K562 (cell line): Measurements from ENCODE around the gene JUND. TPM values are rescaled to one million over a fixed set of nuclear protein-coding genes. Genes with fewer than 3 reads are reported as not detected.

ENCODE experiments used
- CBX1 ChIP-seq: sonication (generic); IDR thresholded peaks from 2 replicates; pipeline ENCODE4 v1.6.1; 2016; ENCODE audit warnings: antibody characterized with exemption, low read depth, mild to moderate bottlenecking
- CTBP1 ChIP-seq: fragments of 450-650 bp; IDR thresholded peaks from 2 replicates; pipeline ENCODE4 v1.6.1; 2016; ENCODE audit warnings: borderline replicate concordance
- GATA2 ChIP-seq: sonication (generic); formaldehyde crosslinking; IDR thresholded peaks from 2 replicates; pipeline ENCODE4 v1.4.0; 2020; ENCODE audit warnings: mild to moderate bottlenecking, missing genetic modification reagents
- HDAC2 ChIP-seq: fragments of 450-650 bp; IDR thresholded peaks from 2 replicates; pipeline ENCODE4 v1.6.1; 2016; ENCODE audit warnings: mild to moderate bottlenecking
- HDGF ChIP-seq: fragments of 450-650 bp; IDR thresholded peaks from 2 replicates; pipeline ENCODE4 v1.6.1; 2016
- IRF2 ChIP-seq: sonication (generic); formaldehyde crosslinking; IDR thresholded peaks from 2 replicates; pipeline ENCODE4 v1.8.1; 2022; ENCODE audit warnings: mild to moderate bottlenecking, missing genetic modification reagents
- POLR2G ChIP-seq: fragments of 200-400 bp; formaldehyde crosslinking; IDR thresholded peaks from 2 replicates; pipeline ENCODE4 v1.6.1; 2017; ENCODE audit warnings: low read depth, mild to moderate bottlenecking, antibody characterized with exemption, low read length, moderate library complexity
- RBM25 ChIP-seq: fragments of 200-400 bp; formaldehyde crosslinking; IDR thresholded peaks from 2 replicates; pipeline ENCODE4 v1.6.1; 2018; ENCODE audit warnings: low read length, low read depth, moderate library complexity; ENCODE audit not compliant: severe bottlenecking
- RFX5 ChIP-seq: IDR thresholded peaks from 2 replicates; pipeline ENCODE4 v1.6.1; 2011; ENCODE audit warnings: low read depth, mild to moderate bottlenecking, improper control_type of control experiment, low read length
- SLC30A9 ChIP-seq: fragments of 250-450 bp; sonication (Bioruptor Pico); IDR thresholded peaks from 2 replicates; pipeline ENCODE4 v1.8.0; 2022; ENCODE audit warnings: mild to moderate bottlenecking, moderate library complexity
- TOE1 ChIP-seq, 2 experiments: fragments of 450-650 bp in 1 of 2; sonication (generic) in 1 of 2; formaldehyde crosslinking in 1 of 2; IDR thresholded peaks; 2 replicates each; pipeline versions ENCODE4 v1.7.1 to v1.8.0; 2016 to 2022; ENCODE audit warnings: borderline replicate concordance in 2 of 2, mild to moderate bottlenecking in 2 of 2, antibody characterized with exemption in 1 of 2, inconsistent platforms in 1 of 2, low read depth in 1 of 2, missing genetic modification reagents in 1 of 2, moderate library complexity in 1 of 2
- ZBTB17 ChIP-seq: fragments of 450-650 bp; formaldehyde crosslinking; IDR thresholded peaks from 2 replicates; pipeline ENCODE4 v1.4.0; 2020; ENCODE audit warnings: mild to moderate bottlenecking
- ZFP1 ChIP-seq: fragments of 450-650 bp; formaldehyde crosslinking; IDR thresholded peaks from 2 replicates; pipeline ENCODE4 v1.4.0; 2020; ENCODE audit warnings: mild to moderate bottlenecking, mixed read lengths
- ZKSCAN8 ChIP-seq: fragments of 200-800 bp; sonication (Bioruptor generic); IDR thresholded peaks from 2 replicates; pipeline ENCODE4 v1.6.1; 2016; ENCODE audit warnings: missing genetic modification characterization, missing compliant biosample characterization
- ZNF124 ChIP-seq: sonication (generic); formaldehyde crosslinking; IDR thresholded peaks from 2 replicates; pipeline ENCODE4 v1.8.1; 2022; ENCODE audit warnings: missing genetic modification reagents
- ZNF133 ChIP-seq: fragments of 250-450 bp; sonication (Bioruptor Pico); IDR thresholded peaks from 2 replicates; pipeline ENCODE4 v1.4.0; 2020; ENCODE audit warnings: mild to moderate bottlenecking
- ZNF347 ChIP-seq: fragments of 450-650 bp; formaldehyde crosslinking; IDR thresholded peaks from 2 replicates; pipeline ENCODE4 v1.4.0; 2020; ENCODE audit warnings: low read depth, mild to moderate bottlenecking, moderate library complexity
- polyA plus RNA-seq, 8 experiments: library from polyadenylated mRNA; depleted of rRNA in 4 of 8; stranded (reverse) in 5 of 8; unstranded in 3 of 8; fragments of >200 nt; fragmentation: Nextera tagmentation in 2 of 8; fragmentation: Illumina TruSeq in 1 of 8; extraction: Ambion mirVana in 2 of 8; extraction: Trizol in 1 of 8; gene quantifications; 2 replicates each; pipeline versions ENCODE4 v1.2.1 to v1.2.3, GENCODE V29; 2011 to 2014; ENCODE audit warnings: inconsistent platforms in 1 of 8, missing spikeins in 1 of 8
- total RNA-seq, 7 experiments: library from RNA; depleted of rRNA in 6 of 7; stranded (reverse); fragments of >200 nt in 6 of 7; fragmentation: Illumina TruSeq in 2 of 7; extraction: Trizol in 2 of 7; gene quantifications; 2 replicates each; pipeline versions ENCODE4 v1.2.1 to v1.2.3, GENCODE V29; 2011 to 2021; ENCODE audit warnings: low replicate concordance in 1 of 7
- TF ChIP-seq, protein P1 (sequence below): fragments of 450-650 bp; IDR thresholded peaks from 2 replicates; pipeline ENCODE4 v1.6.1; 2016; ENCODE audit warnings: antibody characterized with exemption
- TF ChIP-seq, protein P2 (sequence below): fragments of 450-650 bp; IDR thresholded peaks from 2 replicates; pipeline ENCODE4 v1.6.1; 2016; ENCODE audit warnings: mild to moderate bottlenecking, moderate library complexity

Gene JUND
- total and polyA plus RNA-seq, 9 of the 15 experiments (the other 6 are each of a cell fraction or from before 2014, with no cell fraction given), result 6.4 to 286 (median 42.3) TPM

DNA sequence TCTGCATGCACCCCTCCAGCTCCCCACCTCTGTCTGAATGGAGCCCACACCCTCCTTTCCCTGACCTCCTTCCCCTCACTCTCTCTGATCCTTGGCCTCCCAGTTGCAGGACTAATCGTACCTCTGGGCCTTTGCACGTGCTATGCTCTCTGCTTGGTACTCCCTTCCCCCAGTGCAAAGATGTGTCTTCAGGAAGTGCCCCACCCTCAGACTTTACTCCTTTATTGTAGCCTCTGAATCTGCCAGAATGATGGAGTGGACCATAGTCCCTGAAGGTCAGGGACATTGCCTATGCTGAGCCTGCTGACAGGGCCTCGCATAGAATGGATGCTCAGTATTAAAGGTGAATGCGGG lies 1.3 kb upstream of the JUND start (continued):
- no peak for TF ChIP-seq IRF2 (CRISPR knock-in tag)
- no peak for TF ChIP-seq ZNF124
- TF ChIP-seq, protein P1, sequence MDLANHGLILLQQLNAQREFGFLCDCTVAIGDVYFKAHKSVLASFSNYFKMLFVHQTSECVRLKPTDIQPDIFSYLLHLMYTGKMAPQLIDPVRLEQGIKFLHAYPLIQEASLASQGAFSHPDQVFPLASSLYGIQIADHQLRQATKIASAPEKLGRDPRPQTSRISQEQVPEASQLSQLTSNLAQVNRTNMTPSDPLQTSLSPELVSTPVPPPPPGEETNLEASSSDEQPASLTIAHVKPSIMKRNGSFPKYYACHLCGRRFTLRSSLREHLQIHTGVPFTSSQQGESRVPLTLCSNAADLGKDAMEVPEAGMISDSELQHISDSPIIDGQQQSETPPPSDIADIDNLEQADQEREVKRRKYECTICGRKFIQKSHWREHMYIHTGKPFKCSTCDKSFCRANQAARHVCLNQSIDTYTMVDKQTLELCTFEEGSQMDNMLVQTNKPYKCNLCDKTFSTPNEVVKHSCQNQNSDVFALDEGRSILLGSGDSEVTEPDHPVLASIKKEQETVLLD, result peak; percentile 68
- TF ChIP-seq RFX5, result no peak
- TF ChIP-seq ZNF347 (CRISPR knock-in tag), result no peak
- TF ChIP-seq TOE1 (IDR thresholded peaks at IDR 0.05; ENCODE audit: borderline replicate concordance), result no peak
- TF ChIP-seq TOE1 (CRISPR knock-in tag; IDR thresholded peaks at IDR 0.05; ENCODE audit: borderline replicate concordance, low read depth), result no peak
- TF ChIP-seq ZFP1 (CRISPR knock-in tag), result no peak
- no peak for TF ChIP-seq ZBTB17
- TF ChIP-seq HDGF, result peak; percentile 96
- TF ChIP-seq SLC30A9 (CRISPR knock-in tag), result no peak
- peak; percentile 6; the same call in 1 of the 2 replicates for TF ChIP-seq ZKSCAN8
- peak; percentile 55 for TF ChIP-seq CTBP1
- TF ChIP-seq CBX1, result no peak; the same call in 1 of the 2 replicates
- no peak for TF ChIP-seq ZNF133 (CRISPR knock-in tag)
- TF ChIP-seq POLR2G, result no peak
- TF ChIP-seq, protein P2, sequence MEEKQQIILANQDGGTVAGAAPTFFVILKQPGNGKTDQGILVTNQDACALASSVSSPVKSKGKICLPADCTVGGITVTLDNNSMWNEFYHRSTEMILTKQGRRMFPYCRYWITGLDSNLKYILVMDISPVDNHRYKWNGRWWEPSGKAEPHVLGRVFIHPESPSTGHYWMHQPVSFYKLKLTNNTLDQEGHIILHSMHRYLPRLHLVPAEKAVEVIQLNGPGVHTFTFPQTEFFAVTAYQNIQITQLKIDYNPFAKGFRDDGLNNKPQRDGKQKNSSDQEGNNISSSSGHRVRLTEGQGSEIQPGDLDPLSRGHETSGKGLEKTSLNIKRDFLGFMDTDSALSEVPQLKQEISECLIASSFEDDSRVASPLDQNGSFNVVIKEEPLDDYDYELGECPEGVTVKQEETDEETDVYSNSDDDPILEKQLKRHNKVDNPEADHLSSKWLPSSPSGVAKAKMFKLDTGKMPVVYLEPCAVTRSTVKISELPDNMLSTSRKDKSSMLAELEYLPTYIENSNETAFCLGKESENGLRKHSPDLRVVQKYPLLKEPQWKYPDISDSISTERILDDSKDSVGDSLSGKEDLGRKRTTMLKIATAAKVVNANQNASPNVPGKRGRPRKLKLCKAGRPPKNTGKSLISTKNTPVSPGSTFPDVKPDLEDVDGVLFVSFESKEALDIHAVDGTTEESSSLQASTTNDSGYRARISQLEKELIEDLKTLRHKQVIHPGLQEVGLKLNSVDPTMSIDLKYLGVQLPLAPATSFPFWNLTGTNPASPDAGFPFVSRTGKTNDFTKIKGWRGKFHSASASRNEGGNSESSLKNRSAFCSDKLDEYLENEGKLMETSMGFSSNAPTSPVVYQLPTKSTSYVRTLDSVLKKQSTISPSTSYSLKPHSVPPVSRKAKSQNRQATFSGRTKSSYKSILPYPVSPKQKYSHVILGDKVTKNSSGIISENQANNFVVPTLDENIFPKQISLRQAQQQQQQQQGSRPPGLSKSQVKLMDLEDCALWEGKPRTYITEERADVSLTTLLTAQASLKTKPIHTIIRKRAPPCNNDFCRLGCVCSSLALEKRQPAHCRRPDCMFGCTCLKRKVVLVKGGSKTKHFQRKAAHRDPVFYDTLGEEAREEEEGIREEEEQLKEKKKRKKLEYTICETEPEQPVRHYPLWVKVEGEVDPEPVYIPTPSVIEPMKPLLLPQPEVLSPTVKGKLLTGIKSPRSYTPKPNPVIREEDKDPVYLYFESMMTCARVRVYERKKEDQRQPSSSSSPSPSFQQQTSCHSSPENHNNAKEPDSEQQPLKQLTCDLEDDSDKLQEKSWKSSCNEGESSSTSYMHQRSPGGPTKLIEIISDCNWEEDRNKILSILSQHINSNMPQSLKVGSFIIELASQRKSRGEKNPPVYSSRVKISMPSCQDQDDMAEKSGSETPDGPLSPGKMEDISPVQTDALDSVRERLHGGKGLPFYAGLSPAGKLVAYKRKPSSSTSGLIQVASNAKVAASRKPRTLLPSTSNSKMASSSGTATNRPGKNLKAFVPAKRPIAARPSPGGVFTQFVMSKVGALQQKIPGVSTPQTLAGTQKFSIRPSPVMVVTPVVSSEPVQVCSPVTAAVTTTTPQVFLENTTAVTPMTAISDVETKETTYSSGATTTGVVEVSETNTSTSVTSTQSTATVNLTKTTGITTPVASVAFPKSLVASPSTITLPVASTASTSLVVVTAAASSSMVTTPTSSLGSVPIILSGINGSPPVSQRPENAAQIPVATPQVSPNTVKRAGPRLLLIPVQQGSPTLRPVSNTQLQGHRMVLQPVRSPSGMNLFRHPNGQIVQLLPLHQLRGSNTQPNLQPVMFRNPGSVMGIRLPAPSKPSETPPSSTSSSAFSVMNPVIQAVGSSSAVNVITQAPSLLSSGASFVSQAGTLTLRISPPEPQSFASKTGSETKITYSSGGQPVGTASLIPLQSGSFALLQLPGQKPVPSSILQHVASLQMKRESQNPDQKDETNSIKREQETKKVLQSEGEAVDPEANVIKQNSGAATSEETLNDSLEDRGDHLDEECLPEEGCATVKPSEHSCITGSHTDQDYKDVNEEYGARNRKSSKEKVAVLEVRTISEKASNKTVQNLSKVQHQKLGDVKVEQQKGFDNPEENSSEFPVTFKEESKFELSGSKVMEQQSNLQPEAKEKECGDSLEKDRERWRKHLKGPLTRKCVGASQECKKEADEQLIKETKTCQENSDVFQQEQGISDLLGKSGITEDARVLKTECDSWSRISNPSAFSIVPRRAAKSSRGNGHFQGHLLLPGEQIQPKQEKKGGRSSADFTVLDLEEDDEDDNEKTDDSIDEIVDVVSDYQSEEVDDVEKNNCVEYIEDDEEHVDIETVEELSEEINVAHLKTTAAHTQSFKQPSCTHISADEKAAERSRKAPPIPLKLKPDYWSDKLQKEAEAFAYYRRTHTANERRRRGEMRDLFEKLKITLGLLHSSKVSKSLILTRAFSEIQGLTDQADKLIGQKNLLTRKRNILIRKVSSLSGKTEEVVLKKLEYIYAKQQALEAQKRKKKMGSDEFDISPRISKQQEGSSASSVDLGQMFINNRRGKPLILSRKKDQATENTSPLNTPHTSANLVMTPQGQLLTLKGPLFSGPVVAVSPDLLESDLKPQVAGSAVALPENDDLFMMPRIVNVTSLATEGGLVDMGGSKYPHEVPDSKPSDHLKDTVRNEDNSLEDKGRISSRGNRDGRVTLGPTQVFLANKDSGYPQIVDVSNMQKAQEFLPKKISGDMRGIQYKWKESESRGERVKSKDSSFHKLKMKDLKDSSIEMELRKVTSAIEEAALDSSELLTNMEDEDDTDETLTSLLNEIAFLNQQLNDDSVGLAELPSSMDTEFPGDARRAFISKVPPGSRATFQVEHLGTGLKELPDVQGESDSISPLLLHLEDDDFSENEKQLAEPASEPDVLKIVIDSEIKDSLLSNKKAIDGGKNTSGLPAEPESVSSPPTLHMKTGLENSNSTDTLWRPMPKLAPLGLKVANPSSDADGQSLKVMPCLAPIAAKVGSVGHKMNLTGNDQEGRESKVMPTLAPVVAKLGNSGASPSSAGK, result peak; percentile 80
- no peak for TF ChIP-seq GATA2
- peak; percentile 92 for TF ChIP-seq RBM25
- TF ChIP-seq HDAC2, result peak; percentile 87
